NCI-H2107 treated with DMSO at 0.1 percent for 48 hours (cell line): Measurements from ENCODE around the gene NCKAP5.

Source experiments
- DNase-seq: peaks from one replicate; lab custom pipeline; 2025; ENCODE audit not compliant: unreplicated experiment; lab: John Stamatoyannopoulos, UW

The NCKAP5 gene

GRCh38 chr2:132780651-132781050, 787.6 kb downstream of the NCKAP5 start:
- DNase-seq = no peak

DNA sequence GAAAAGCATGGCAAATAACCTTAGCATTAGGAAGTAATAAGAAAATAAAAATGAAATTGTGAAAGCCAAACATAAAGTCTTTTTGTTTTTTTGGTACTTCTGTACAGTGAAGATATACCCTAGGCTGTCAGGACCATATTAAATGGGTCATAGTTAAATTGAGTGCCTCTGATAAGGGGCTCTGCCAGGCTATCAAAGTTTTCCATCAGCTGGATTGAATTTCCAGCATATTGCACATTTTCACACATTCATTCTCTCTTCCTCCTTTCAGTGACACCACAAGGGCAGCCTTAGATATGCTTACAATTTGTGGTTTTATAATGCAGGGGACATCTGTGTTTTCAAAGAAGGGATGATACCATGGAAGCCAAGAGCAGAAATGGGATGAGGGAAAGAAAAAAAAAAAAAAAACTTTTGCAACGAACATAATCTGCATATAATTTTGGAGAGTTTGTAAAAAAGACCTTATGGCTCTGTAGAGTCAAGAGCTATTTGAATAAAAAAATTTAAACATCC, 789.0 kb downstream of the NCKAP5 start:
- DNase-seq = no peak

DNA sequence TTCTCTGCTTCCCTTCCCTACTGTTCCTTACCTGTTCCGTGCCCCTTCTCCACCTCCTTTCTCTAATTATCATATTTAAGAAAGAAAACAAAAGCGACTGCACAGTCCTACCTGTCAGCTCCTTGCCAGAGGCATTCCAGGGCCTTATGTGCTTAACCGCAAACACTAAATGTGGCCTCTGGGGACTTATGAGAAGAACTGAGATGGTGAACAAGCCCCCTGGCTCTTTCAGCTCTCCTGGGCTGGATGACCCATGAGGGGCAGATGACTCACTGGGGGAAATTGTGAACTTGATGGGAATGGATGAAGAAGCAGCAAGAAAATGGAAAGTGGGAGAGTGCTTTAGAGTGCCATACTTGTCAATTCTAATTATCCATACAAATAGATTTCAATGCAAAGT, 792.0 kb downstream of the NCKAP5 start:
- no peak for DNase-seq

DNA sequence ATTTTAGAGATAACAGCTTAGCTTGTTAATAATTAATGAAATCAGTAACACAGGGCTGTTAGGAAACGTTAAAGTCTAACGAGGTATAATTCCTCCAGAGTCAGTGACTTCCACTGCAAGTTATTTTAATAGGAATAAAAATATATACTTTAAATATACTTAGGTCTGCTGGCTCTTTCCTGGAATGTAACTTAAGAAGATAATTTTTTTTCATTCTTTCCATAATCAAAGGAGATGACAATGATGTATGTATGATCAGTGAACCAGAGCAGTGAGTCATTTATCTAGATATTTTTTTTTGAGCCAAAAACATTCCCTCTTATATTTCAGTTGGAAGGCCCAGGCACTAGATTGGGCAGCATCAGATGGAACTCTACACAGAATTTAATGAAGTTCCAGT, 794.1 kb downstream of the NCKAP5 start:
- no peak for DNase-seq

- no peak for DNase-seq
Observed at GRCh38 chr2:132773331-132773730, 794.9 kb downstream of the NCKAP5 start.

DNA sequence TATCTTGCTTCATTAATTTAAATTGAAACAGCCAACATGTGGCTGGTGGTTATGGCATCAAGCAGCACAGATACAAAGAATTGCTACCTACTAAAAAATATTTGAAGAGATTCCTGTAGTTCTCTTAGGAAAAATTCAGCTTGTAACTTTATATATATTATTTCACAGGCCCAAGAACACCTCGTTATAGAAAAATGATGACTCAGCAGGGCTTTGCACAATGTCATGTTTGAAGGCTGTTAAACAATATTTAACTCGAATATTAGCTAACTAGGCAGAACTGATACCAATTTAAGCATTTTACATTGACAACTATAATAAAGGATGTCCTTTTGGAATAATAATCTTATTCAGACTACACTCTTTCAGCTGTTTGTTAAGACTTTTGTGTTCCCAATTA, 795.9 kb downstream of the NCKAP5 start:
- no peak for DNase-seq

GRCh38 chr2:132766573-132766972, 801.7 kb downstream of the NCKAP5 start:
- no peak for DNase-seq

GRCh38 chr2:132761437-132761836, 806.8 kb downstream of the NCKAP5 start:
- no peak for DNase-seq

GRCh38 chr2:132760971-132761370, 807.3 kb downstream of the NCKAP5 start:
- no peak for DNase-seq

GRCh38 chr2:132760405-132760804, 807.9 kb downstream of the NCKAP5 start:
- no peak for DNase-seq

DNA sequence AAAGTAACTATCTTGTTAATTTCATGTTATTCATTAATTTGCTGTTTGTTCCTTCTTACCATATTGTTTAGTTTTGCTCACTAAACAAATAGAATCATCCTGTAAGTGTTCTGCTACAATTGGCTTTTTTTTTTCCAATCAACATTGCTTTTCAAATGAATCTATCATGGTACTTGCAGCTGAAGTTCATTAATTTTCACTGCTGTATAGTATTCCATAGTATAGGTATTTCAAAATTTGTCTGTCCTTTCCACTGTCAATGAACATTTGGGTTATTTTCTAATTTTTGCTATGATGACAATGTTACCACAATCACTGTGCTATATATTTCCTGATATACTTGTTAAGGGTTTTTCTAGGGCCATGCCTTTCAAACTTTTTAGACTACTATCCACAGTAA, 809.3 kb downstream of the NCKAP5 start:
- no peak for DNase-seq

- DNase-seq = no peak
Observed at GRCh38 chr2:132757676-132758075, 810.6 kb downstream of the NCKAP5 start.

GRCh38 chr2:132757002-132757589, 811.2 kb downstream of the NCKAP5 start:
- DNase-seq = no peak

DNA sequence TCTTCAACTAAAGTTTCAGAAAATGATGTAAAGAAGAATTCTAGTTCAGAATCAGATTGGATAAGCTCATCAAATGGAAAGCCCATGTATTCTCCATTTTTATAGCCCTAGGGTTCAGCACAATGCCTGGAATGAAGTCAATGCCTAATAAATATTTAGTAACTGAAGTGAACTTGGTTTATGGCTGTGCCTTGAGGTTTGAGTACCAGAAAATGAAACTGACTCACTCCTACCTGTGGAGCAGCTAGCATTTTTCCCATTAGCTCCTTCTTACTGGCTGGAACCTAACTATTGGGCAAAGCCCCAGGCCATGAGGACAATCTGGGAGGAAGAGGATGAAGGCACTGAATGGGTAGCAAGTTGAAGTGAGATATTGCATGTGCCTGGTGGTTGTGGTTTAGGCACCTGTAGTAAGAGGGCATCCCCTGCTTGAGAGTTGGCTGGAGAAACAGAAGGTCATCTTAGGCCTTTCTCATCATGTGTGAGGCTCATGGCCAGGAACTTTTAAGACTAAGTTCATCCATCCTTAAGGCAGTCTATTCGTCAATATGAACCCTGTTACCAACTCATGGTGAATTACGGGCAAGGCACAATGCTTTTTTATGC, 813.3 kb downstream of the NCKAP5 start:
- no peak for DNase-seq

DNA sequence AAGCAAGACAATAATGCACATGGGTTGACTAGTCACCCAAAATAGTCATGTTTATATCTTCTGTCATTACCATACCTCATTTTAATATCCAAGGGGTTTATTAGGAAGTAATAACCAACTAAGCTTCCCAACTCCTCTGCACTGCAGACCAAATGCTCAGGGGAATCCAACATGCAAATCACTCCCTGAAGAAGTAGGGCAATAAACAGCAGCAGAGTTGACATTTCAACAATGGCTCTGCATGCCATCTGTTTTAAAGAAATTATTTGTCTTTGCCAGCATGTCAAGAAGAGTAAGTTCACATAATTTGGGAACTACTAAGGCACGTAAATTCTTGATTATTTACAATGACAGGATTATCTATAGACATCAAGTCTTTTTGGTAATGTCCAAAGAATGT, 813.9 kb downstream of the NCKAP5 start:
- DNase-seq = no peak

DNA sequence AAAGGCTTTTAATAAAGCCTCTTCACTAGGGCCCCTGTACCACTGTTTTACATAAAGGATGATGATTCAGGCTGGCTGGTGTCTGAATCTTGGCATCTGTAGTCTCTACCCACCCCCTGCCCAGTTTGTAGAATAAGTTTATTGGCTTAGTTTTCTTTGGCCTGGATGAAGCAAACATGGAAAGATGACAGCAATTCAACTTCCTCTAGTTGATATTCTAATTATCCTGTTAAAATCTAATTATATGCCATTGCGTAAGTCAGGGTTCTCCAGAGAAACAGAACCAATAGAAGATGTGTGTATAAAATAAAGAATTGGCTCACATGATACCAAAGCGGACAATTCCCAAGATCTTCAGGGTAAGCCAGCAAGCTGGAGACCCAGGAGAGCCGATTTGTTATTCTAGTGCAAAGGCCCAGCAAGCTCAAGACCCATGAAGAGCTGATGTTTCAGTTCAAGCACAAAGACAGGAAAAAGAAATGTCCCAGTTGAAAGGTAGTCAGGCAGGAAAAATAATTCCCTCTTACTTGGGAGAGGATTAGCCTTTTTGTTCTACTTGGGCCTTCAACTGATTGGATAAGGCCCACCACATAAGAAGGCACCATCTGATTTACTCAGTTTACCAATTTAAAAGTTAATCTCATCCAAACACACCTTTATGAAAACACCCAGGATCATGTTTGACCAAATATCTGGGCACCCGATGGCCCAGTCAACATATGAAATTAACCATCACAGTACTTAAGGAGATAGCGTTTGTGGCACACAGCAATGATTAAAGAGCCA, 815.6 kb downstream of the NCKAP5 start:
- DNase-seq = no peak

- no peak for DNase-seq
Observed at GRCh38 chr2:132751836-132752235, 816.4 kb downstream of the NCKAP5 start.

- DNase-seq = no peak
Observed at GRCh38 chr2:132750606-132751005, 817.7 kb downstream of the NCKAP5 start.

GRCh38 chr2:132747046-132747445, 821.2 kb downstream of the NCKAP5 start:
- no peak for DNase-seq

DNA sequence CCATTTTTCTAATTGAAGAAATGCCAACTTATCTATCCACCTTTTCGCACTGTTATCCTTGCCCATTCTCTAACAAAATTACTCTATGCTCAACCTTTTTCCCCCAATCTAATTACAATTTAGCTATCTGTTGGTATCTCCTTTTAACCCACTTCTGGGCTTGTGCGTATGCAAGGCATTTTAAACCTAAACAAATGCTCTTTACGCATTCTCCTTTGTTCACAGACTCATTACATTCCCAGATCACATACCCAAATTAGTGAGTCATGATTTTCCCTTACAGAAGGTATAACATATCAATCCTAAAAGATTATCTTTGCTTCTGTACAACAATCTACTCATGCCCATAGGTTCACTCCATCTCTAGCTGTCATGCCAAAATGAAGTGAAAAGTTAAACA, 826.5 kb downstream of the NCKAP5 start:
- DNase-seq = no peak

DNA sequence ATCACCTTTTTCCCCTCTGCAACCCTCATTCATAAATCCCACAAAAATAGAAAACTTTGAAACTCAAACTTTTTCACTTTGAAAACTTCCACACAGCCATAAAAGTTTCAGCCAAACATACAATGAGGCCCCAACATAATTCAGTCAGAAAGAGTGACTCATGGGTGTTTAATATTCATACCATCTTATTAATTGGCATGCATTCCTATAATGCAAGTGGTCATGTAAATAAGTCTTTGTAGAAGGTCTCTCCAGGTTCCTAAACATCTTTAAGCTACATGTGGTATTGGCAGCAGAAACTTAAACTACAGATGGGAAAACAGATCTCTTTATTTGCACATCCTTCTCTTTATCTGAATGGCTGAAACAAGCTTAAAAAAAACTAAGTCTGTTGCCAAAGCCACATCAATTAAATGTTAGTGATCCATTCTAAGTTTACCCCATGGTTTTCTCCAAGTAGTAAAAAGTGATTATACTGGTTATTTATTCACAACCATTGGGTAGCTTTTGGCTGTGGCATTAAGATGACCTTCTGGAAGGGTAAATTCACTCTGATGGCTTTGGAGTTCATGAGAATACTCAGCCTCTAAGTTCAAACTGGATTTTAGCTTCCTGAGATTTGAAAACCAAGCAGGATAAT, 828.1 kb downstream of the NCKAP5 start:
- no peak for DNase-seq

DNA sequence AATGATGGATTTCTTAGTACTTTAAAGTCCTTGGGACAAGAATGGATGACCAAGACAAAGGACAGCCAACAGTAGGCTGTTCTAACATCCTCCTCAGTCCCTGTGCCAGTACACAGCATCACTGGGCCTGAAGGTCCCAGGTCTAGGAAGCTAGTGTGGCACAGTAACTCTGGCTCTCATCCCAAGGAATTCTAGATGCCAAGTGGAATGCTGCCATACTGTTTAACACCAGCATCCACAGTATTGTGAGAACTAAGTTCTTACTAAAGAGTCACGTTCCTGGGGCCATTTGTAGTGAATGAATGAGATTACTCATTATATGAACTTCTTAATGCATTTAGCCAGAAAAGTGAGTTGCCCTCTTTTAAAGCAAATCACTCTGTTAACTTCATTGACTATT, 830.0 kb downstream of the NCKAP5 start:
- DNase-seq = no peak
